WTC11 (cell line): ENCODE data around the gene DBNL.

Experiments used
- ATF1 ChIP-seq: sonication (generic); formaldehyde crosslinking; IDR thresholded peaks from 2 replicates; pipeline ENCODE4 v1.8.1; 2023; ENCODE audit warnings: mild to moderate bottlenecking, moderate library complexity, missing genetic modification reagents
- CREM ChIP-seq: sonication (generic); formaldehyde crosslinking; IDR thresholded peaks from 2 replicates; pipeline ENCODE4 v1.8.1; 2022; ENCODE audit warnings: mild to moderate bottlenecking, missing genetic modification reagents, moderate library complexity
- JUN ChIP-seq: sonication (generic); formaldehyde crosslinking; IDR thresholded peaks from 2 replicates; pipeline ENCODE4 v1.8.0; 2023; ENCODE audit warnings: mild to moderate bottlenecking, missing genetic modification reagents
- NR3C1 ChIP-seq: sonication (generic); formaldehyde crosslinking; conservative IDR thresholded peaks from 2 replicates; pipeline ENCODE4 v1.8.1; 2023; ENCODE audit warnings: low read depth, mild to moderate bottlenecking, missing genetic modification reagents
- SMAD4 ChIP-seq: sonication (generic); formaldehyde crosslinking; IDR thresholded peaks from 2 replicates; pipeline ENCODE4 v1.8.0; 2022; ENCODE audit warnings: mild to moderate bottlenecking, missing genetic modification reagents
- ZNF219 ChIP-seq: sonication (generic); formaldehyde crosslinking; IDR thresholded peaks from 2 replicates; pipeline ENCODE4 v1.8.0; 2023; ENCODE audit warnings: missing genetic modification reagents, mild to moderate bottlenecking, borderline replicate concordance
- ZNF232 ChIP-seq: sonication (generic); formaldehyde crosslinking; IDR thresholded peaks from 2 replicates; pipeline ENCODE4 v1.8.0; 2022; ENCODE audit warnings: mild to moderate bottlenecking, missing genetic modification reagents
- TF ChIP-seq, protein P1 (sequence below): fragments of 200-600 bp; IDR thresholded peaks from 2 replicates; pipeline ENCODE4 v1.8.0; 2022; ENCODE audit warnings: antibody characterized with exemption
- TF ChIP-seq, protein P2 (sequence below): sonication (generic); formaldehyde crosslinking; IDR thresholded peaks from 2 replicates; pipeline ENCODE4 v1.8.0; 2022; ENCODE audit warnings: mild to moderate bottlenecking, missing genetic modification reagents
- TF ChIP-seq, protein P3 (sequence below): sonication (generic); formaldehyde crosslinking; conservative IDR thresholded peaks from 2 replicates; pipeline ENCODE4 v1.8.1; 2023; ENCODE audit warnings: mild to moderate bottlenecking, low read depth, missing genetic modification reagents, moderate library complexity
- TF ChIP-seq, protein P4 (sequence below): sonication (generic); formaldehyde crosslinking; IDR thresholded peaks from 2 replicates; pipeline ENCODE4 v1.8.1; 2022; ENCODE audit warnings: low read depth, missing genetic modification reagents, borderline replicate concordance
- TF ChIP-seq, protein P5 (sequence below): sonication (generic); formaldehyde crosslinking; IDR thresholded peaks from 2 replicates; pipeline ENCODE4 v1.8.0; 2023; ENCODE audit warnings: missing genetic modification reagents, mild to moderate bottlenecking, borderline replicate concordance
- TF ChIP-seq, protein P6 (sequence below): sonication (generic); formaldehyde crosslinking; IDR thresholded peaks from 2 replicates; pipeline ENCODE4 v1.8.1; 2023; ENCODE audit warnings: mild to moderate bottlenecking, missing genetic modification reagents, borderline replicate concordance

DNA sequence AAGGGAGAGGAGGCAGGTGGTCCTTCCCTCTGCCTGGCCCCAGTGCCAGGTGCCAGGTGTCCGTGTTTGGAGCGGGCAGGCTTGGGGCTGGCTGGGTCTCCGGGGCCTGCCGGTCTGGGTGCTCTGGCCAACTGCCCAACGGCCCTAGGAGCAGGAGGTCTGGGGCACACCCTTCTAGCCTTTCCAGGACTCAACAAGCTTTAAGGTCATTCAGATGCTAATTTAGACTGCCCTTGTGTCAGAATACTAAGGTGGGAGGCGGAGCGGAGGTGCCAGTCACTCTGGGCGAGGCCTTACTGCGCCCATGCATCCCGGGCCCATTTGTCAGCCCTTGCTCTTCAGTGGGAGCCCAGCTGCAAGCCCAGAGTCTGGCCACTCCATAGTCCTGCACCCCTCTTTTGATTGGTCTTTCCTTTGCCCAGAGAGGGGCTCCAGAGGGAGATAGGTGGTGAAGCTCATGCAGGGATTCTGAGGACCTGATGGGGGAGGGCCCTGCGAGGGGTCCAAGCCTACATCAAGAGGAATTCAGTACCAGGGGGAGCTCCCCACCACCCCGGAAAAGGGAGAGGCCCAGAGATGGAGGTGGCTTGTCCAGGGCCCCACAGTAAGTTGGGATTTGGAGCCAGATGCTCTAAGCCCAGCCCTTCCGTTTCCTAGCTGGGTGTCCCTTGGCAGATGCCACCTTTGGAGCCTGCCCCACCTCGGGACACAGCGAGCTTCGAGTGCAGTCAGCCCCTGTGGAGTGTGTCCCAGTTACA lies 19.6 kb downstream of the DBNL start:
- TF ChIP-seq JUN (CRISPR knock-in tag) (no peak), ZNF219 (CRISPR knock-in tag) (no peak), NR3C1 (no peak), ATF1 (CRISPR knock-in tag) (no peak), CREM (CRISPR knock-in tag) (no peak), SMAD4 (CRISPR knock-in tag) (no peak), ZNF232 (no peak)
- TF ChIP-seq, protein P1, sequence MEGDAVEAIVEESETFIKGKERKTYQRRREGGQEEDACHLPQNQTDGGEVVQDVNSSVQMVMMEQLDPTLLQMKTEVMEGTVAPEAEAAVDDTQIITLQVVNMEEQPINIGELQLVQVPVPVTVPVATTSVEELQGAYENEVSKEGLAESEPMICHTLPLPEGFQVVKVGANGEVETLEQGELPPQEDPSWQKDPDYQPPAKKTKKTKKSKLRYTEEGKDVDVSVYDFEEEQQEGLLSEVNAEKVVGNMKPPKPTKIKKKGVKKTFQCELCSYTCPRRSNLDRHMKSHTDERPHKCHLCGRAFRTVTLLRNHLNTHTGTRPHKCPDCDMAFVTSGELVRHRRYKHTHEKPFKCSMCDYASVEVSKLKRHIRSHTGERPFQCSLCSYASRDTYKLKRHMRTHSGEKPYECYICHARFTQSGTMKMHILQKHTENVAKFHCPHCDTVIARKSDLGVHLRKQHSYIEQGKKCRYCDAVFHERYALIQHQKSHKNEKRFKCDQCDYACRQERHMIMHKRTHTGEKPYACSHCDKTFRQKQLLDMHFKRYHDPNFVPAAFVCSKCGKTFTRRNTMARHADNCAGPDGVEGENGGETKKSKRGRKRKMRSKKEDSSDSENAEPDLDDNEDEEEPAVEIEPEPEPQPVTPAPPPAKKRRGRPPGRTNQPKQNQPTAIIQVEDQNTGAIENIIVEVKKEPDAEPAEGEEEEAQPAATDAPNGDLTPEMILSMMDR: no peak
- TF ChIP-seq, protein P2, sequence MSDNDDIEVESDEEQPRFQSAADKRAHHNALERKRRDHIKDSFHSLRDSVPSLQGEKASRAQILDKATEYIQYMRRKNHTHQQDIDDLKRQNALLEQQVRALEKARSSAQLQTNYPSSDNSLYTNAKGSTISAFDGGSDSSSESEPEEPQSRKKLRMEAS (CRISPR knock-in tag): 0 out of 2 replicates have a peak, but pooled peaks have one; percentile 27
- TF ChIP-seq, protein P3, sequence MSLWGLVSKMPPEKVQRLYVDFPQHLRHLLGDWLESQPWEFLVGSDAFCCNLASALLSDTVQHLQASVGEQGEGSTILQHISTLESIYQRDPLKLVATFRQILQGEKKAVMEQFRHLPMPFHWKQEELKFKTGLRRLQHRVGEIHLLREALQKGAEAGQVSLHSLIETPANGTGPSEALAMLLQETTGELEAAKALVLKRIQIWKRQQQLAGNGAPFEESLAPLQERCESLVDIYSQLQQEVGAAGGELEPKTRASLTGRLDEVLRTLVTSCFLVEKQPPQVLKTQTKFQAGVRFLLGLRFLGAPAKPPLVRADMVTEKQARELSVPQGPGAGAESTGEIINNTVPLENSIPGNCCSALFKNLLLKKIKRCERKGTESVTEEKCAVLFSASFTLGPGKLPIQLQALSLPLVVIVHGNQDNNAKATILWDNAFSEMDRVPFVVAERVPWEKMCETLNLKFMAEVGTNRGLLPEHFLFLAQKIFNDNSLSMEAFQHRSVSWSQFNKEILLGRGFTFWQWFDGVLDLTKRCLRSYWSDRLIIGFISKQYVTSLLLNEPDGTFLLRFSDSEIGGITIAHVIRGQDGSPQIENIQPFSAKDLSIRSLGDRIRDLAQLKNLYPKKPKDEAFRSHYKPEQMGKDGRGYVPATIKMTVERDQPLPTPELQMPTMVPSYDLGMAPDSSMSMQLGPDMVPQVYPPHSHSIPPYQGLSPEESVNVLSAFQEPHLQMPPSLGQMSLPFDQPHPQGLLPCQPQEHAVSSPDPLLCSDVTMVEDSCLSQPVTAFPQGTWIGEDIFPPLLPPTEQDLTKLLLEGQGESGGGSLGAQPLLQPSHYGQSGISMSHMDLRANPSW (CRISPR knock-in tag): no peak
- TF ChIP-seq, protein P4, sequence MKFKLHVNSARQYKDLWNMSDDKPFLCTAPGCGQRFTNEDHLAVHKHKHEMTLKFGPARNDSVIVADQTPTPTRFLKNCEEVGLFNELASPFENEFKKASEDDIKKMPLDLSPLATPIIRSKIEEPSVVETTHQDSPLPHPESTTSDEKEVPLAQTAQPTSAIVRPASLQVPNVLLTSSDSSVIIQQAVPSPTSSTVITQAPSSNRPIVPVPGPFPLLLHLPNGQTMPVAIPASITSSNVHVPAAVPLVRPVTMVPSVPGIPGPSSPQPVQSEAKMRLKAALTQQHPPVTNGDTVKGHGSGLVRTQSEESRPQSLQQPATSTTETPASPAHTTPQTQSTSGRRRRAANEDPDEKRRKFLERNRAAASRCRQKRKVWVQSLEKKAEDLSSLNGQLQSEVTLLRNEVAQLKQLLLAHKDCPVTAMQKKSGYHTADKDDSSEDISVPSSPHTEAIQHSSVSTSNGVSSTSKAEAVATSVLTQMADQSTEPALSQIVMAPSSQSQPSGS (CRISPR knock-in tag): no peak
- TF ChIP-seq, protein P5, sequence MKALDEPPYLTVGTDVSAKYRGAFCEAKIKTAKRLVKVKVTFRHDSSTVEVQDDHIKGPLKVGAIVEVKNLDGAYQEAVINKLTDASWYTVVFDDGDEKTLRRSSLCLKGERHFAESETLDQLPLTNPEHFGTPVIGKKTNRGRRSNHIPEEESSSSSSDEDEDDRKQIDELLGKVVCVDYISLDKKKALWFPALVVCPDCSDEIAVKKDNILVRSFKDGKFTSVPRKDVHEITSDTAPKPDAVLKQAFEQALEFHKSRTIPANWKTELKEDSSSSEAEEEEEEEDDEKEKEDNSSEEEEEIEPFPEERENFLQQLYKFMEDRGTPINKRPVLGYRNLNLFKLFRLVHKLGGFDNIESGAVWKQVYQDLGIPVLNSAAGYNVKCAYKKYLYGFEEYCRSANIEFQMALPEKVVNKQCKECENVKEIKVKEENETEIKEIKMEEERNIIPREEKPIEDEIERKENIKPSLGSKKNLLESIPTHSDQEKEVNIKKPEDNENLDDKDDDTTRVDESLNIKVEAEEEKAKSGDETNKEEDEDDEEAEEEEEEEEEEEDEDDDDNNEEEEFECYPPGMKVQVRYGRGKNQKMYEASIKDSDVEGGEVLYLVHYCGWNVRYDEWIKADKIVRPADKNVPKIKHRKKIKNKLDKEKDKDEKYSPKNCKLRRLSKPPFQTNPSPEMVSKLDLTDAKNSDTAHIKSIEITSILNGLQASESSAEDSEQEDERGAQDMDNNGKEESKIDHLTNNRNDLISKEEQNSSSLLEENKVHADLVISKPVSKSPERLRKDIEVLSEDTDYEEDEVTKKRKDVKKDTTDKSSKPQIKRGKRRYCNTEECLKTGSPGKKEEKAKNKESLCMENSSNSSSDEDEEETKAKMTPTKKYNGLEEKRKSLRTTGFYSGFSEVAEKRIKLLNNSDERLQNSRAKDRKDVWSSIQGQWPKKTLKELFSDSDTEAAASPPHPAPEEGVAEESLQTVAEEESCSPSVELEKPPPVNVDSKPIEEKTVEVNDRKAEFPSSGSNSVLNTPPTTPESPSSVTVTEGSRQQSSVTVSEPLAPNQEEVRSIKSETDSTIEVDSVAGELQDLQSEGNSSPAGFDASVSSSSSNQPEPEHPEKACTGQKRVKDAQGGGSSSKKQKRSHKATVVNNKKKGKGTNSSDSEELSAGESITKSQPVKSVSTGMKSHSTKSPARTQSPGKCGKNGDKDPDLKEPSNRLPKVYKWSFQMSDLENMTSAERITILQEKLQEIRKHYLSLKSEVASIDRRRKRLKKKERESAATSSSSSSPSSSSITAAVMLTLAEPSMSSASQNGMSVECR: no peak
- TF ChIP-seq, protein P6, sequence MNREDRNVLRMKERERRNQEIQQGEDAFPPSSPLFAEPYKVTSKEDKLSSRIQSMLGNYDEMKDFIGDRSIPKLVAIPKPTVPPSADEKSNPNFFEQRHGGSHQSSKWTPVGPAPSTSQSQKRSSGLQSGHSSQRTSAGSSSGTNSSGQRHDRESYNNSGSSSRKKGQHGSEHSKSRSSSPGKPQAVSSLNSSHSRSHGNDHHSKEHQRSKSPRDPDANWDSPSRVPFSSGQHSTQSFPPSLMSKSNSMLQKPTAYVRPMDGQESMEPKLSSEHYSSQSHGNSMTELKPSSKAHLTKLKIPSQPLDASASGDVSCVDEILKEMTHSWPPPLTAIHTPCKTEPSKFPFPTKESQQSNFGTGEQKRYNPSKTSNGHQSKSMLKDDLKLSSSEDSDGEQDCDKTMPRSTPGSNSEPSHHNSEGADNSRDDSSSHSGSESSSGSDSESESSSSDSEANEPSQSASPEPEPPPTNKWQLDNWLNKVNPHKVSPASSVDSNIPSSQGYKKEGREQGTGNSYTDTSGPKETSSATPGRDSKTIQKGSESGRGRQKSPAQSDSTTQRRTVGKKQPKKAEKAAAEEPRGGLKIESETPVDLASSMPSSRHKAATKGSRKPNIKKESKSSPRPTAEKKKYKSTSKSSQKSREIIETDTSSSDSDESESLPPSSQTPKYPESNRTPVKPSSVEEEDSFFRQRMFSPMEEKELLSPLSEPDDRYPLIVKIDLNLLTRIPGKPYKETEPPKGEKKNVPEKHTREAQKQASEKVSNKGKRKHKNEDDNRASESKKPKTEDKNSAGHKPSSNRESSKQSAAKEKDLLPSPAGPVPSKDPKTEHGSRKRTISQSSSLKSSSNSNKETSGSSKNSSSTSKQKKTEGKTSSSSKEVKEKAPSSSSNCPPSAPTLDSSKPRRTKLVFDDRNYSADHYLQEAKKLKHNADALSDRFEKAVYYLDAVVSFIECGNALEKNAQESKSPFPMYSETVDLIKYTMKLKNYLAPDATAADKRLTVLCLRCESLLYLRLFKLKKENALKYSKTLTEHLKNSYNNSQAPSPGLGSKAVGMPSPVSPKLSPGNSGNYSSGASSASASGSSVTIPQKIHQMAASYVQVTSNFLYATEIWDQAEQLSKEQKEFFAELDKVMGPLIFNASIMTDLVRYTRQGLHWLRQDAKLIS (CRISPR knock-in tag): no peak
